H1 (cell line): ENCODE results near the gene PPP1R12B. TPM values are rescaled to one million over a fixed set of nuclear protein-coding genes. Genes with fewer than 3 reads are reported as not detected.

Source experiments
- CTCF ChIA-PET: fragments of 300-600 bp; sonication (Branson Sonifier 250); formaldehyde crosslinking; loops from one replicate; lab custom pipeline; 2021; ENCODE audit not compliant: partially characterized antibody; lab: Charles Lee
- POLR2A ChIA-PET: fragments of 300-600 bp; sonication (Branson Sonifier 250); formaldehyde crosslinking; loops from one replicate; lab custom pipeline; 2021; ENCODE audit warnings: inconsistent platforms; ENCODE audit not compliant: partially characterized antibody; lab: Charles Lee
- DNase-seq, 2 experiments: peaks; one replicate each; pipeline versions ENCODE4 v3.0.0 to v3.0.0-alpha.2; 2010 to 2022; ENCODE audit warnings: low spot score in 2 of 2, low read depth in 1 of 2, mixed read lengths in 1 of 2
- FAIRE-seq: peaks from 2 replicates; lab custom pipeline; 2011; peaks lifted over from hg19 to GRCh38; lab: Jason Lieb, UNC
- H2AFZ ChIP-seq: 2 replicates; pipeline ENCODE4 v1.8.1; 2012; ENCODE audit warnings: low read length, inconsistent platforms
- H2AK5ac ChIP-seq: 2 replicates; pipeline ENCODE4 v1.6.1; 2013; ENCODE audit warnings: low read depth, low read length
- H2BK120ac ChIP-seq: replicated peaks from 2 replicates; pipeline ENCODE3; 2013; ENCODE audit warnings: low read depth, low read length, inconsistent platforms
- H2BK12ac ChIP-seq: 2 replicates; pipeline ENCODE4 v1.6.1; 2013; ENCODE audit warnings: low read depth, low read length
- H2BK15ac ChIP-seq: 2 replicates; pipeline ENCODE4 v1.6.1; 2013; ENCODE audit warnings: low read length
- H2BK20ac ChIP-seq: 2 replicates; pipeline ENCODE4 v1.6.1; 2013; ENCODE audit warnings: low read length
- H2BK5ac ChIP-seq: 2 replicates; pipeline ENCODE4 v1.6.1; 2013; ENCODE audit warnings: low read depth, low read length
- H3K14ac ChIP-seq: 2 replicates; pipeline ENCODE4 v1.6.1; 2013; ENCODE audit warnings: inconsistent platforms; ENCODE audit not compliant: insufficient read length
- H3K18ac ChIP-seq: 2 replicates; pipeline ENCODE4 v1.6.1; 2013; ENCODE audit warnings: low read length; ENCODE audit errors: extremely low read depth
- H3K23ac ChIP-seq: 2 replicates; pipeline ENCODE4 v1.6.1; 2013; ENCODE audit warnings: inconsistent platforms; ENCODE audit not compliant: insufficient read length
- H3K23me2 ChIP-seq: 2 replicates; pipeline ENCODE4 v1.6.1; 2013; ENCODE audit warnings: low read depth, low read length
- H3K27ac ChIP-seq: 2 replicates; pipeline ENCODE4 v1.6.1; 2011; ENCODE audit warnings: low read depth, low read length, inconsistent platforms
- H3K27me3 ChIP-seq, 4 experiments: replicated peaks in 1 of 4; 1 replicate in 1 of 4; 2 replicates in 3 of 4; pipeline versions ENCODE4 v1.6.1 to v1.8.1; 2011 to 2013; ENCODE audit warnings: low read length in 3 of 4, mild to moderate bottlenecking in 3 of 4, inconsistent platforms in 2 of 4, mixed read lengths in 2 of 4, moderate library complexity in 1 of 4; ENCODE audit not compliant: control insufficient read depth in 3 of 4, insufficient read depth in 3 of 4; ENCODE audit errors: extremely low read depth in 1 of 4
- H3K36me3 ChIP-seq, 4 experiments: 2 replicates each; pipeline versions ENCODE4 v1.6.1 to v1.8.1; 2011 to 2013; ENCODE audit warnings: mild to moderate bottlenecking in 4 of 4, low read length in 3 of 4, moderate library complexity in 2 of 4, control low read depth in 1 of 4, inconsistent platforms in 1 of 4; ENCODE audit not compliant: insufficient read depth in 4 of 4, control insufficient read depth in 2 of 4
- H3K4ac ChIP-seq: replicated peaks from 2 replicates; pipeline ENCODE3; 2013; ENCODE audit warnings: low read length, low read depth, mixed read lengths, inconsistent platforms; ENCODE audit not compliant: insufficient read length
- H3K4me1 ChIP-seq, 4 experiments: replicated peaks in 1 of 4; 1 replicate in 1 of 4; 2 replicates in 3 of 4; pipeline versions ENCODE4 v1.6.1 to v1.8.1; 2011 to 2013; ENCODE audit warnings: low read length in 3 of 4, inconsistent platforms in 2 of 4, mixed read lengths in 1 of 4; ENCODE audit not compliant: insufficient read depth in 4 of 4, control insufficient read depth in 3 of 4
- H3K4me2 ChIP-seq, 2 experiments: 2 replicates each; pipeline versions ENCODE4 v1.6.1 to v1.8.1; 2011 to 2013; ENCODE audit warnings: low read depth in 2 of 2, low read length in 2 of 2, control low read depth in 1 of 2, inconsistent platforms in 1 of 2, mild to moderate bottlenecking in 1 of 2; ENCODE audit not compliant: insufficient read depth in 1 of 2
- H3K4me3 ChIP-seq, 4 experiments: fragments of 200-600, 300-600 bp in 1 of 4; sonication (generic), shearing (Covaris generic), sonication (Bioruptor Twin) in 1 of 4; 2 replicates each; pipeline versions ENCODE4 v1.5.1 to v1.8.1; 2011 to 2016; ENCODE audit warnings: low read length in 4 of 4, low read depth in 3 of 4, control low read depth in 2 of 4, inconsistent platforms in 2 of 4, mild to moderate bottlenecking in 2 of 4, mixed read lengths in 1 of 4, moderate library complexity in 1 of 4; ENCODE audit not compliant: insufficient read depth in 2 of 4; ENCODE audit errors: extremely low read depth in 1 of 4
- H3K56ac ChIP-seq: replicated peaks from 2 replicates; pipeline ENCODE3; 2013; ENCODE audit warnings: low read depth, mild to moderate bottlenecking, mixed read lengths, low read length, inconsistent platforms; ENCODE audit not compliant: insufficient read length
- H3K79me1 ChIP-seq: 2 replicates; pipeline ENCODE4 v1.6.1; 2013; ENCODE audit warnings: low read depth, low read length, control low read depth
- H3K79me2 ChIP-seq, 2 experiments: 2 replicates each; pipeline versions ENCODE4 v1.6.1 to v1.8.1; 2012 to 2013; ENCODE audit warnings: low read length in 2 of 2, mild to moderate bottlenecking in 2 of 2, inconsistent platforms in 1 of 2; ENCODE audit not compliant: insufficient read depth in 2 of 2, control insufficient read depth in 1 of 2
- H3K9ac ChIP-seq, 4 experiments: replicated peaks in 1 of 4; 1 replicate in 1 of 4; 2 replicates in 3 of 4; pipeline versions ENCODE4 v1.6.1 to v1.8.1; 2011 to 2013; ENCODE audit warnings: low read depth in 3 of 4, low read length in 3 of 4, control low read depth in 2 of 4, mild to moderate bottlenecking in 2 of 4, moderate library complexity in 2 of 4, inconsistent platforms in 1 of 4; ENCODE audit errors: extremely low read depth in 1 of 4
- H3K9me3 ChIP-seq, 2 experiments: 2 replicates each; pipeline versions ENCODE4 v1.6.1 to v1.8.1; 2012 to 2013; ENCODE audit warnings: mild to moderate bottlenecking in 2 of 2, moderate library complexity in 2 of 2, control low read depth in 1 of 2, inconsistent platforms in 1 of 2, low read depth in 1 of 2, low read length in 1 of 2, mixed read lengths in 1 of 2; ENCODE audit not compliant: insufficient read depth in 2 of 2
- H4K20me1 ChIP-seq, 2 experiments: replicated peaks in 1 of 2; 2 replicates each; pipeline versions ENCODE3 to v1.8.1; 2011 to 2013; ENCODE audit warnings: inconsistent platforms in 2 of 2, low read length in 2 of 2, mild to moderate bottlenecking in 1 of 2; ENCODE audit not compliant: insufficient read depth in 2 of 2, control insufficient read depth in 1 of 2
- H4K5ac ChIP-seq: 2 replicates; pipeline ENCODE4 v1.6.1; 2013; ENCODE audit warnings: low read length, low read depth, mixed read lengths, inconsistent platforms; ENCODE audit not compliant: insufficient read length
- H4K8ac ChIP-seq: 2 replicates; pipeline ENCODE4 v1.8.0; 2013; ENCODE audit warnings: mild to moderate bottlenecking, moderate library complexity, low read length, inconsistent platforms; ENCODE audit not compliant: insufficient read depth; ENCODE audit errors: extremely low read depth
- H4K91ac ChIP-seq: replicated peaks from 2 replicates; pipeline ENCODE3; 2013; ENCODE audit warnings: low read length, mixed read lengths, inconsistent platforms; ENCODE audit not compliant: insufficient read length
- BRCA1 ChIP-seq: IDR thresholded peaks from 2 replicates; pipeline ENCODE4 v1.6.1; 2012; ENCODE audit warnings: low read depth, low read length, improper control_type of control experiment
- CHD2 ChIP-seq: IDR thresholded peaks from 2 replicates; pipeline ENCODE4 v1.6.1; 2012; ENCODE audit warnings: low read length, improper control_type of control experiment
- EP300 ChIP-seq, 2 experiments: IDR thresholded peaks; 1 replicate in 1 of 2; 2 replicates in 1 of 2; pipeline ENCODE4 v1.6.1; 2011 to 2012; ENCODE audit warnings: low read depth in 2 of 2, low read length in 2 of 2, mild to moderate bottlenecking in 2 of 2, borderline replicate concordance in 1 of 2, inconsistent platforms in 1 of 2, moderate library complexity in 1 of 2
- FOSL1 ChIP-seq: IDR thresholded peaks from 2 replicates; pipeline ENCODE4 v1.6.1; 2011; ENCODE audit warnings: mild to moderate bottlenecking, low read depth, low read length, moderate library complexity; ENCODE audit not compliant: insufficient read depth
- NANOG ChIP-seq: IDR thresholded peaks from 2 replicates; pipeline ENCODE4 v1.6.1; 2011; ENCODE audit warnings: low read length, low read depth, mild to moderate bottlenecking, inconsistent platforms; ENCODE audit not compliant: insufficient read depth, poor library complexity, severe bottlenecking
- PHF8 ChIP-seq: fragments of 200-600 bp; sonication (generic); conservative IDR thresholded peaks from 2 replicates; pipeline ENCODE4 v1.7.1; 2012; ENCODE audit warnings: low read depth, mild to moderate bottlenecking, inconsistent platforms, low read length, moderate library complexity
- POLR2A ChIP-seq, 2 experiments: IDR thresholded peaks; 1 replicate in 1 of 2; 2 replicates in 1 of 2; pipeline ENCODE4 v1.6.1; 2011; ENCODE audit warnings: low read depth in 2 of 2, low read length in 2 of 2, mild to moderate bottlenecking in 2 of 2; ENCODE audit errors: control extremely low read depth in 1 of 2
- SAP30 ChIP-seq: fragments of 300-600 bp; sonication (generic); IDR thresholded peaks from 2 replicates; pipeline ENCODE4 v1.7.1; 2012; ENCODE audit warnings: low read length, moderate library complexity, mild to moderate bottlenecking, inconsistent platforms; ENCODE audit not compliant: insufficient read depth, insufficient replicate concordance
- SP2 ChIP-seq: IDR thresholded peaks from 2 replicates; pipeline ENCODE4 v1.6.1; 2012; ENCODE audit warnings: mild to moderate bottlenecking, low read length, inconsistent platforms
- SUZ12 ChIP-seq: fragments of 200-600 bp; sonication (generic); IDR thresholded peaks from 2 replicates; pipeline ENCODE4 v1.6.1; 2012; ENCODE audit warnings: mild to moderate bottlenecking, inconsistent platforms, low read length, moderate library complexity, mixed read lengths
- WGBS, 2 experiments: shearing (Covaris generic) in 1 of 2; methylation state at CpG; one replicate each; pipeline versions ENCODE4 v1.1.6 to v1.1.7; 2013 to 2015; ENCODE audit warnings: low lambda C conversion rate in 2 of 2, mixed read lengths in 2 of 2, inconsistent platforms in 1 of 2, low coverage in 1 of 2, missing lambda C conversion rate in 1 of 2; ENCODE audit not compliant: insufficient replicate concordance in 2 of 2, insufficient coverage in 1 of 2, insufficient read length in 1 of 2; ENCODE audit errors: extremely low coverage in 1 of 2, missing lambda C conversion rate in 1 of 2; 5-methylcytosine and 5-hydroxymethylcytosine counted together
- polyA plus RNA-seq, 7 experiments: library from polyadenylated mRNA; depleted of rRNA in 3 of 7; stranded (reverse) in 5 of 7; unstranded in 2 of 7; fragments of >200 nt in 5 of 7; fragments of 200-250 nt in 2 of 7; gene quantifications; 1 replicate in 5 of 7; 2 replicates in 1 of 7; 4 replicates in 1 of 7; pipeline versions ENCODE4 v1.2.1 to v1.2.3, GENCODE V29; 2011 to 2013; ENCODE audit warnings: missing spikeins in 2 of 7, mixed read lengths in 2 of 7
- total RNA-seq: library from RNA; stranded (reverse); fragmentation: NEBNext Ultra II Directional; extraction: Animal tissue kit (Norgen Biotek cat#: 25700); gene quantifications from 2 replicates; pipeline ENCODE4 v1.2.1, GENCODE V29; 2021
- TF ChIP-seq, protein P1 (sequence below), 3 experiments: IDR thresholded peaks; 1 replicate in 2 of 3; 2 replicates in 1 of 3; pipeline versions ENCODE4 v1.5.1 to v1.6.1; 2011; ENCODE audit warnings: low read length in 3 of 3, mild to moderate bottlenecking in 3 of 3, inconsistent platforms in 2 of 3, low read depth in 1 of 3, moderate library complexity in 1 of 3; ENCODE audit not compliant: insufficient read depth in 1 of 3; ENCODE audit errors: control extremely low read depth in 1 of 3

PPP1R12B gene
- total and polyA plus RNA-seq, 2 of the 8 experiments (the other 6 are each of a cell fraction or from before 2014, with no cell fraction given), result 7.9 to 18.7 TPM

DNA sequence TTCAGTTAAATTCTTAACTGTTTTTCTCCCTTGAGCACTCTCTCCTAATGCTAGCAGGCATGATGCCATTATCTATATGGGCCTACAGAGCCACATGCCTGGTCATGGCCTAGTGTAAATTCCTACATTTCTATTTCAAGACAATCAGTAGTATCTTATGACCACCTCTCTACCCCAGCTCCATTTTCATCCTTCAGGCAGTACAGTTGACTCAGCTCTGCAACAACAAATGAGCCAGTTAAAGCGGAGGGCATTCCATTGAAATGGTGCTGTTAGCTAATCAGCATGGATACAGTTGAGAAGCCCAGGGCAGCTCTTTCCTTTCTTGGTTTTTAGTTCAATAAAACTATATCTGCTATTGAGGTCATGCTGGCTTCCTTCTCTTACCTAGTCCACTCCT, 150.0 kb downstream of the PPP1R12B start:
- CTCF ChIA-PET, result interaction anchor here (0.6 to 2.2 kb wide), 5 partner anchors 33 to 649 kb away, joined by 3 to 5 read pairs (median 3); no protein-coding TSS in a partner anchor
- POLR2A ChIA-PET, result no interaction called here
- no peaks in the 10 kb centered on the region for H3K27me3 ChIP-seq
- no peak overlapping the region for H3K18ac ChIP-seq
- no peak overlapping the region for H3K4me3 ChIP-seq
- H2BK12ac ChIP-seq, result no peak overlapping the region
- FAIRE-seq (no peak), DNase-seq (no peak)
- H3K9ac ChIP-seq, result no peak overlapping the region
- H3K9me3 ChIP-seq, result no peaks in the 10 kb centered on the region
- H4K8ac ChIP-seq, result no peak overlapping the region
- H3K14ac ChIP-seq, result no peak overlapping the region
- no peak overlapping the region for H2BK5ac ChIP-seq
- WGBS, 2 experiments, result 91% methylated on average over 1 of the region's 1 CpG; no CpG with 5 or more reads in 1 of the 2 experiments
- no peak overlapping the region for H2AK5ac ChIP-seq
- H2AFZ ChIP-seq, result no peak overlapping the region
- H4K5ac ChIP-seq, result no peak overlapping the region
- H3K79me2 ChIP-seq, result no peaks in the 10 kb centered on the region
- H4K91ac ChIP-seq, result no peak overlapping the region
- H3K79me1 ChIP-seq, result no peaks in the 10 kb centered on the region
- H2BK20ac ChIP-seq, result no peak overlapping the region
- no peak overlapping the region for H3K27ac ChIP-seq
- H4K20me1 ChIP-seq, result no peaks in the 10 kb centered on the region
- no peaks in the 10 kb centered on the region for H3K4me1 ChIP-seq
- peaks cover 0 to 10% (median 1%) of the 10 kb centered on the region in 4 experiments; a peak in 3 of 8 replicates for H3K36me3 ChIP-seq
- no peak overlapping the region for H3K4ac ChIP-seq
- H3K23me2 ChIP-seq, result no peaks in the 10 kb centered on the region
- H2BK15ac ChIP-seq, result no peak overlapping the region
- no peak overlapping the region for H3K23ac ChIP-seq
- TF ChIP-seq SUZ12, result no peak
- no peak for TF ChIP-seq CHD2
- no peak for TF ChIP-seq BRCA1
- TF ChIP-seq PHF8, result no peak
- no peak for TF ChIP-seq FOSL1
- no peak for TF ChIP-seq NANOG
- TF ChIP-seq EP300 (IDR thresholded peaks at IDR 0.05; ENCODE audit: borderline replicate concordance in 1 of 2, low read depth in 2 of 2, low read length in 2 of 2), result no peak
- no peak for TF ChIP-seq SAP30
- TF ChIP-seq SP2, result no peak
- TF ChIP-seq, protein P1, sequence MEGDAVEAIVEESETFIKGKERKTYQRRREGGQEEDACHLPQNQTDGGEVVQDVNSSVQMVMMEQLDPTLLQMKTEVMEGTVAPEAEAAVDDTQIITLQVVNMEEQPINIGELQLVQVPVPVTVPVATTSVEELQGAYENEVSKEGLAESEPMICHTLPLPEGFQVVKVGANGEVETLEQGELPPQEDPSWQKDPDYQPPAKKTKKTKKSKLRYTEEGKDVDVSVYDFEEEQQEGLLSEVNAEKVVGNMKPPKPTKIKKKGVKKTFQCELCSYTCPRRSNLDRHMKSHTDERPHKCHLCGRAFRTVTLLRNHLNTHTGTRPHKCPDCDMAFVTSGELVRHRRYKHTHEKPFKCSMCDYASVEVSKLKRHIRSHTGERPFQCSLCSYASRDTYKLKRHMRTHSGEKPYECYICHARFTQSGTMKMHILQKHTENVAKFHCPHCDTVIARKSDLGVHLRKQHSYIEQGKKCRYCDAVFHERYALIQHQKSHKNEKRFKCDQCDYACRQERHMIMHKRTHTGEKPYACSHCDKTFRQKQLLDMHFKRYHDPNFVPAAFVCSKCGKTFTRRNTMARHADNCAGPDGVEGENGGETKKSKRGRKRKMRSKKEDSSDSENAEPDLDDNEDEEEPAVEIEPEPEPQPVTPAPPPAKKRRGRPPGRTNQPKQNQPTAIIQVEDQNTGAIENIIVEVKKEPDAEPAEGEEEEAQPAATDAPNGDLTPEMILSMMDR (IDR thresholded peaks at IDR 0.05; ENCODE audit: control extremely low read depth in 1 of 3, insufficient read depth in 1 of 3, low read depth in 1 of 3, low read length in 3 of 3), result no peak
- no peak for TF ChIP-seq POLR2A (IDR thresholded peaks at IDR 0.05; ENCODE audit: control extremely low read depth in 1 of 2, low read depth in 2 of 2, low read length in 2 of 2)
- H3K56ac ChIP-seq, result no peak overlapping the region
- no peak overlapping the region for H3K4me2 ChIP-seq
- no peak overlapping the region for H2BK120ac ChIP-seq
